Liver (tissue), 9 donors: ENCODE data around the gene ASS1. TPM values are rescaled to one million over a fixed set of nuclear protein-coding genes. Genes with fewer than 3 reads are reported as not detected.
A peak's percentile ranks its signal among the peaks of the same experiment; 100 is the strongest.

Experiments
- DNase-seq: peaks from one replicate; pipeline ENCODE4 v3.0.0-alpha.2; 2017; ENCODE audit warnings: low spot score
- H3K27ac ChIP-seq, 2 donors: one replicate each; pipeline ENCODE4 v1.7.0; 2013; ENCODE audit warnings: inconsistent platforms in 2 of 2, low read length in 2 of 2, control low read depth in 1 of 2, low read depth in 1 of 2, mild to moderate bottlenecking in 1 of 2
- H3K27me3 ChIP-seq, 4 donors: one replicate each; pipeline versions ENCODE4 v1.6.1 to v1.7.0; 2013; ENCODE audit warnings: low read length in 3 of 4, inconsistent platforms in 1 of 4, mild to moderate bottlenecking in 1 of 4, moderate library complexity in 1 of 4; ENCODE audit not compliant: control insufficient read depth in 4 of 4, insufficient read depth in 4 of 4
- H3K36me3 ChIP-seq, 4 donors: one replicate each; pipeline versions ENCODE4 v1.6.1 to v1.7.0; 2013; ENCODE audit warnings: low read length in 3 of 4, mild to moderate bottlenecking in 3 of 4, low read depth in 1 of 4, moderate library complexity in 1 of 4; ENCODE audit not compliant: control insufficient read depth in 4 of 4, insufficient read depth in 3 of 4
- H3K4me1 ChIP-seq, 4 donors: one replicate each; pipeline versions ENCODE4 v1.6.1 to v1.7.0; 2013; ENCODE audit warnings: low read length in 3 of 4, mild to moderate bottlenecking in 3 of 4, moderate library complexity in 1 of 4; ENCODE audit not compliant: control insufficient read depth in 4 of 4, insufficient read depth in 4 of 4
- H3K4me3 ChIP-seq, 3 donors: one replicate each; pipeline versions ENCODE4 v1.6.1 to v1.7.0; 2013; ENCODE audit warnings: low read length in 3 of 3, control low read depth in 1 of 3, low read depth in 1 of 3, mild to moderate bottlenecking in 1 of 3
- H3K9ac ChIP-seq, 2 donors: one replicate each; pipeline ENCODE4 v1.7.0; 2013; ENCODE audit warnings: low read length in 2 of 2, mild to moderate bottlenecking in 2 of 2, moderate library complexity in 2 of 2, control low read depth in 1 of 2, low read depth in 1 of 2
- H3K9me3 ChIP-seq, 4 donors: one replicate each; pipeline versions ENCODE4 v1.6.1 to v1.7.0; 2013; ENCODE audit warnings: low read length in 3 of 4; ENCODE audit not compliant: control insufficient read depth in 4 of 4
- ATF3 ChIP-seq: IDR thresholded peaks from 2 replicates; pipeline ENCODE4 v1.6.1; 2016; ENCODE audit warnings: antibody characterized with exemption
- CTCF ChIP-seq: fragments of 150-350 bp; IDR thresholded peaks from 2 replicates; pipeline ENCODE4 v1.5.1; 2017; ENCODE audit warnings: improper control_type of control experiment, low read depth, low read length; ENCODE audit not compliant: missing input control
- EGR1 ChIP-seq, 2 donors: IDR thresholded peaks; 2 replicates each; pipeline ENCODE4 v1.6.1; 2016 to 2018; ENCODE audit warnings: antibody characterized with exemption in 2 of 2, low read depth in 2 of 2
- FOXA1 ChIP-seq: IDR thresholded peaks from 2 replicates; pipeline ENCODE4 v1.6.1; 2016; ENCODE audit warnings: antibody characterized with exemption
- FOXA2 ChIP-seq: IDR thresholded peaks from 2 replicates; pipeline ENCODE4 v1.6.1; 2016; ENCODE audit warnings: antibody characterized with exemption
- GABPA ChIP-seq, 2 donors: IDR thresholded peaks in 1 of 2; conservative IDR thresholded peaks in 1 of 2; 2 replicates each; pipeline ENCODE4 v1.6.1; 2016; ENCODE audit warnings: antibody characterized with exemption in 2 of 2, mild to moderate bottlenecking in 1 of 2, moderate library complexity in 1 of 2
- HNF4A ChIP-seq, 2 donors: conservative IDR thresholded peaks; 2 replicates each; pipeline ENCODE4 v1.6.1; 2016; ENCODE audit warnings: antibody characterized with exemption in 2 of 2, mild to moderate bottlenecking in 2 of 2
- HNF4G ChIP-seq: IDR thresholded peaks from 2 replicates; pipeline ENCODE4 v1.6.1; 2016; ENCODE audit warnings: antibody characterized with exemption
- JUND ChIP-seq, 2 donors: IDR thresholded peaks; 2 replicates each; pipeline ENCODE4 v1.6.1; 2016; ENCODE audit warnings: antibody characterized with exemption in 2 of 2
- MAX ChIP-seq: IDR thresholded peaks from 2 replicates; pipeline ENCODE4 v1.6.1; 2016; ENCODE audit warnings: antibody characterized with exemption
- NR2F2 ChIP-seq: IDR thresholded peaks from 2 replicates; pipeline ENCODE4 v1.6.1; 2016; ENCODE audit warnings: antibody characterized with exemption
- RAD21 ChIP-seq, 2 donors: IDR thresholded peaks; 2 replicates each; pipeline ENCODE4 v1.6.1; 2016; ENCODE audit warnings: antibody characterized with exemption in 2 of 2, mild to moderate bottlenecking in 2 of 2
- REST ChIP-seq: IDR thresholded peaks from 2 replicates; pipeline ENCODE4 v1.6.1; 2016; ENCODE audit warnings: antibody characterized with exemption, mild to moderate bottlenecking
- RXRA ChIP-seq, 2 donors: IDR thresholded peaks; 2 replicates each; pipeline ENCODE4 v1.6.1; 2017 to 2018; ENCODE audit warnings: antibody characterized with exemption in 2 of 2, mild to moderate bottlenecking in 1 of 2
- SP1 ChIP-seq: IDR thresholded peaks from 2 replicates; pipeline ENCODE4 v1.6.1; 2018; ENCODE audit warnings: antibody characterized with exemption, mild to moderate bottlenecking
- TAF1 ChIP-seq: conservative IDR thresholded peaks from 2 replicates; pipeline ENCODE4 v1.6.1; 2016; ENCODE audit warnings: antibody characterized with exemption, mild to moderate bottlenecking
- YY1 ChIP-seq: IDR thresholded peaks from 2 replicates; pipeline ENCODE4 v1.6.1; 2016; ENCODE audit warnings: antibody characterized with exemption, mild to moderate bottlenecking
- ZBTB33 ChIP-seq: IDR thresholded peaks from 2 replicates; pipeline ENCODE4 v1.6.1; 2016; ENCODE audit warnings: antibody characterized with exemption
- WGBS: extraction: QIAGEN DNeasy Blood & Tissue Kit; methylation state at CpG from one replicate; pipeline ENCODE4 v1.1.7; 2013; 5-methylcytosine and 5-hydroxymethylcytosine counted together
- polyA plus RNA-seq, 2 donors: library from polyadenylated mRNA; stranded (reverse) in 1 of 2; unstranded in 1 of 2; fragments of 200-250 nt in 1 of 2; fragments of >200 nt in 1 of 2; fragmentation: Nextera tagmentation in 1 of 2; extraction: Ambion mirVana in 1 of 2; gene quantifications; one replicate each; pipeline versions ENCODE4 v1.2.1 to v1.2.3, GENCODE V29; 2013 to 2015
- total RNA-seq, 2 donors: library from RNA; depleted of rRNA; stranded (reverse); fragments of >200 nt; gene quantifications; one replicate each; pipeline ENCODE4 v1.2.3, GENCODE V29; 2014
- donor health status: healthy.
- donor health status: healthy.
- donor health status: healthy.
- donor health status: healthy.
- donor health status: healthy.

ASS1 gene
- total and polyA plus RNA-seq, 4 donors: 396 to 711 (median 533) TPM

- WGBS: 40% methylated on average over 8 of the region's 8 CpGs
- peaks cover 5 to 42% (median 24%) of the 10 kb centered on the region in 4 donors for H3K36me3 ChIP-seq
- H3K9ac ChIP-seq: no peak overlapping the region
- H3K27me3 ChIP-seq: no peaks in the 10 kb centered on the region
- H3K4me3 ChIP-seq: no peak overlapping the region
- DNase-seq: no peak
- H3K9me3 ChIP-seq: no peaks in the 10 kb centered on the region
- no peak for TF ChIP-seq HNF4G
- TF ChIP-seq ZBTB33: no peak
- TF ChIP-seq SP1: peak; percentile 32
- TF ChIP-seq RAD21 (IDR thresholded peaks at IDR 0.05): peak in 1 of 2 donors; percentile 42
- TF ChIP-seq NR2F2: no peak
- no peak for TF ChIP-seq CTCF
- peak; percentile 35 for TF ChIP-seq REST
- peak in 1 of 2 donors; percentile 57 for TF ChIP-seq GABPA (IDR thresholded peaks at IDR 0.05 in 1 of 2, conservative IDR thresholded peaks at IDR 0.05 in 1 of 2)
- peak; percentile 50 for TF ChIP-seq YY1
- peak; percentile 51 for TF ChIP-seq MAX
- no peak for TF ChIP-seq EGR1 (IDR thresholded peaks at IDR 0.05; ENCODE audit: low read depth in 2 of 2)
- peak; percentile 75 to 84 for TF ChIP-seq HNF4A (conservative IDR thresholded peaks at IDR 0.05)
- peak; percentile 13 for TF ChIP-seq ATF3
- TF ChIP-seq TAF1: no peak
- TF ChIP-seq JUND (IDR thresholded peaks at IDR 0.05): peak; percentile 77 to 93
- TF ChIP-seq RXRA (IDR thresholded peaks at IDR 0.05): peak; percentile 57 to 73
- peak; percentile 81 for TF ChIP-seq FOXA1
- peak; percentile 89 for TF ChIP-seq FOXA2
- peak overlapping the region; percentile 67 to 83 for H3K27ac ChIP-seq
- H3K4me1 ChIP-seq: peaks cover 7 to 61% (median 26%) of the 10 kb centered on the region in 4 donors
Measured at GRCh38 chr9:130459151-130459550, 14.4 kb downstream of the ASS1 start.
